Measurements from ENCODE around the gene SPATS2. TPM values are rescaled to one million over a fixed set of nuclear protein-coding genes. Genes with fewer than 3 reads are reported as not detected.
A peak's percentile ranks its signal among the peaks of the same experiment; 100 is the strongest.

SPATS2 gene
- total RNA-seq, 1 experiment from 2014 or later = 43.1 TPM

DNA sequence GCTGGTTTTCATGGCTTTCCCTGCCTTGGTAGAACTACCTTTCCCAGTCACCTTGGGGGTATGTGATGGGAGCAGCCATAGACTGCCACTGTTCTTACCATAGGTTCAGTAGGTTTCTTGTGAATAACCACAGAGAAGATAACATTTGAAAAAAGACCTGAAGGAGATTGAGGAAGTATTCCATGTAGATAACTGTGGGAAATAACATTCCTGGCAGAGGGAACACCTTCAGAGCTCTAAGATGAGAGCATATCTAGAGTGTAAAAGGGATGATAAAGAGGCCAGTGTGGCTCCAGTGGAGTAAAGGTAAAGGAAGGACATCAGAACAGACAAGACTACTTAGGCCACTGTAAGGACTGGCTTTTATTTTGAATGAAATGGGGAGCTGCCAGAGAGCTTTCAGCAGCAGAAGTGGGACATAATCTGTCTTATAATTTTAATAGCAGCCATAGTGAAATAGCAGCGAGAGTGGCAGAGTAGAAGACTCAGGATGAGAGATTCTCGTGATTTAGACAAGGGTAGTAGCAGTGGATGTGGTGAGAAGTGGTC lies 88.9 kb downstream of the SPATS2 start:
- H3K4me3 Mint-ChIP-seq (ENCODE audit: unreplicated experiment) = no peak overlapping the region
- no TSS peak for BruUV-seq (replicated peaks)
- H3K4me1 Mint-ChIP-seq (ENCODE audit: low read depth, unreplicated experiment) = peaks cover 8% of the 10 kb centered on the region
- ChIA-PET POLR2A (no interaction called here), CTCF (no interaction called here)
- H3K36me3 ChIP-seq (ENCODE audit: control insufficient read depth, insufficient read depth, low read length) = no peaks in the 10 kb centered on the region
- DNase-seq = no peak
- H3K4me3 ChIP-seq (ENCODE audit: low read depth, low read length) = no peak overlapping the region
- H3K9me3 Mint-ChIP-seq (ENCODE audit: unreplicated experiment) = no peaks in the 10 kb centered on the region
- no peaks in the 10 kb centered on the region for H3K9me3 ChIP-seq
- no peak overlapping the region for H3K27ac Mint-ChIP-seq (ENCODE audit: unreplicated experiment)
- no peaks in the 10 kb centered on the region for H3K27me3 Mint-ChIP-seq (ENCODE audit: insufficient read depth, unreplicated experiment)
- H3K4me1 ChIP-seq = no peaks in the 10 kb centered on the region
- intact Hi-C loops (cut with micrococcal nuclease; ENCODE audit: unreplicated experiment) = no loop called here
- peaks cover 12% of the 10 kb centered on the region for H3K36me3 Mint-ChIP-seq (ENCODE audit: insufficient read depth, unreplicated experiment)
- TF ChIP-seq, protein P1, sequence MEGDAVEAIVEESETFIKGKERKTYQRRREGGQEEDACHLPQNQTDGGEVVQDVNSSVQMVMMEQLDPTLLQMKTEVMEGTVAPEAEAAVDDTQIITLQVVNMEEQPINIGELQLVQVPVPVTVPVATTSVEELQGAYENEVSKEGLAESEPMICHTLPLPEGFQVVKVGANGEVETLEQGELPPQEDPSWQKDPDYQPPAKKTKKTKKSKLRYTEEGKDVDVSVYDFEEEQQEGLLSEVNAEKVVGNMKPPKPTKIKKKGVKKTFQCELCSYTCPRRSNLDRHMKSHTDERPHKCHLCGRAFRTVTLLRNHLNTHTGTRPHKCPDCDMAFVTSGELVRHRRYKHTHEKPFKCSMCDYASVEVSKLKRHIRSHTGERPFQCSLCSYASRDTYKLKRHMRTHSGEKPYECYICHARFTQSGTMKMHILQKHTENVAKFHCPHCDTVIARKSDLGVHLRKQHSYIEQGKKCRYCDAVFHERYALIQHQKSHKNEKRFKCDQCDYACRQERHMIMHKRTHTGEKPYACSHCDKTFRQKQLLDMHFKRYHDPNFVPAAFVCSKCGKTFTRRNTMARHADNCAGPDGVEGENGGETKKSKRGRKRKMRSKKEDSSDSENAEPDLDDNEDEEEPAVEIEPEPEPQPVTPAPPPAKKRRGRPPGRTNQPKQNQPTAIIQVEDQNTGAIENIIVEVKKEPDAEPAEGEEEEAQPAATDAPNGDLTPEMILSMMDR (IDR thresholded peaks at IDR 0.05; ENCODE audit: insufficient read depth in 1 of 2, low read depth in 1 of 2, low read length in 1 of 2, severe bottlenecking in 1 of 2, unreplicated experiment in 1 of 2) = no peak
- H3K27me3 ChIP-seq (replicated peaks; ENCODE audit: control insufficient read depth, insufficient read depth, low read length) = no peaks in the 10 kb centered on the region

DNA sequence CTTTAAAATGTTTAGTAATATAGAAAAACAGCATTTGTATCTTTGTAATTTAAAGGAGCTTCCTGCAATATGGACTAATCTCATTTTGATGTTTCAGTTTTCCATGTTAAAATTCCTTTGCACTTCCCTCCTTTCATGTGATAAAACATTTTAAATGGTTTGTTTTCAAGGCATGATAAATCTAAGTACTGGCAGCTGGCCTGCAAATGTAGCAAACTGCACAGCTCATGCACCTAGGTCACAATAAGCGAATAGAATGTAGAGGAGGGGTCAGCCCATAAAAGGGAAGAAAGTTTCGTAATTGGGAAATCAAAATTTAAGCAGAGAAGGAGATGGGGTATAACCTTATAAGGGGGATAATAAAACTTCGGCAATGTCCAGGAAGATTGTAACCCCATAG lies 91.6 kb downstream of the SPATS2 start:
- no peak overlapping the region for H3K27ac Mint-ChIP-seq (ENCODE audit: unreplicated experiment)

DNA sequence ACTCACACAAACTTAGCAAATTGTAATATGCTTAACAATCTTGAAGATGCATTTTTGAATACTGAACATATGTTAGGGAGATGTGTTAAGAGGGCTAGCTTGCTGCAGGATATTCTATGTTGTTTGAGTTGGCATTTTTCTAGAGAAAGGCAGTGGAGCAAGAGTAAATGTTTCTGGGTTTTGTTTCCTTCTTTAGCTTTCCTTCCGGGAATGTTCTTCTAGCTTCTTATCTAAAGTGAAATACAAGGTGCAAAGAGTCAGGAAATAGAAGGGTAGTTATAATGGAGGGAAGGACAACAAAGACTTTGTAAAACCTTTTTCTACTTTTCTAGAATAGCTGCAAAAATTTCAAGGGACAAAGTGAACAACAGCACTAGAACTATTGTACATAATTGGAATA lies 94.0 kb downstream of the SPATS2 start:
- H3K27me3 Mint-ChIP-seq (ENCODE audit: insufficient read depth, unreplicated experiment) = no peaks in the 10 kb centered on the region
- ChIA-PET CTCF (interaction anchor here (1.4 kb wide), 1 partner anchor 130 kb away, joined by 3 read pairs; no protein-coding TSS in a partner anchor), POLR2A (no interaction called here)
- H3K27ac Mint-ChIP-seq (ENCODE audit: unreplicated experiment) = no peak overlapping the region
- TSS peak; percentile 21 for BruUV-seq (replicated peaks)
- no peaks in the 10 kb centered on the region for H3K9me3 ChIP-seq
- peaks cover 3% of the 10 kb centered on the region for H3K4me1 Mint-ChIP-seq (ENCODE audit: low read depth, unreplicated experiment)
- intact Hi-C loops (cut with micrococcal nuclease; ENCODE audit: unreplicated experiment) = no loop called here
- H3K36me3 ChIP-seq (ENCODE audit: control insufficient read depth, insufficient read depth, low read length) = peaks cover 2% of the 10 kb centered on the region; the same call in 1 of the 2 replicates
- H3K9me3 Mint-ChIP-seq (ENCODE audit: unreplicated experiment) = no peaks in the 10 kb centered on the region
- H3K27me3 ChIP-seq (replicated peaks; ENCODE audit: control insufficient read depth, insufficient read depth, low read length) = no peaks in the 10 kb centered on the region
- no peak overlapping the region for H3K4me3 Mint-ChIP-seq (ENCODE audit: unreplicated experiment)
- H3K4me3 ChIP-seq (ENCODE audit: low read depth, low read length) = no peak overlapping the region
- peaks cover 17% of the 10 kb centered on the region for H3K36me3 Mint-ChIP-seq (ENCODE audit: insufficient read depth, unreplicated experiment)
- DNase-seq = no peak
- TF ChIP-seq, protein P1 (IDR thresholded peaks at IDR 0.05; ENCODE audit: insufficient read depth in 1 of 2, low read depth in 1 of 2, low read length in 1 of 2, severe bottlenecking in 1 of 2, unreplicated experiment in 1 of 2) = no peak
- H3K4me1 ChIP-seq = no peaks in the 10 kb centered on the region

More for the DNA sequence above, 91.6 kb downstream of the SPATS2 start:
- Mint-ChIP-seq H3K36me3 (ENCODE audit: insufficient read depth, unreplicated experiment) (peaks cover 12% of the 10 kb centered on the region), H3K4me3 (ENCODE audit: unreplicated experiment) (no peak overlapping the region), H3K4me1 (ENCODE audit: low read depth, unreplicated experiment) (peaks cover 8% of the 10 kb centered on the region), H3K9me3 (ENCODE audit: unreplicated experiment) (no peaks in the 10 kb centered on the region), H3K27me3 (ENCODE audit: insufficient read depth, unreplicated experiment) (no peaks in the 10 kb centered on the region)
- TF ChIP-seq, protein P1 (IDR thresholded peaks at IDR 0.05; ENCODE audit: insufficient read depth in 1 of 2, low read depth in 1 of 2, low read length in 1 of 2, severe bottlenecking in 1 of 2, unreplicated experiment in 1 of 2) = no peak
- no peak overlapping the region for H3K4me3 ChIP-seq (ENCODE audit: low read depth, low read length)
- no peaks in the 10 kb centered on the region for H3K4me1 ChIP-seq
- no peaks in the 10 kb centered on the region for H3K9me3 ChIP-seq
- no peaks in the 10 kb centered on the region for H3K27me3 ChIP-seq (replicated peaks; ENCODE audit: control insufficient read depth, insufficient read depth, low read length)
- ChIA-PET CTCF (no interaction called here), POLR2A (no interaction called here)
- DNase-seq = no peak
- peaks cover 2% of the 10 kb centered on the region; the same call in 1 of the 2 replicates for H3K36me3 ChIP-seq (ENCODE audit: control insufficient read depth, insufficient read depth, low read length)
- intact Hi-C loops (cut with micrococcal nuclease; ENCODE audit: unreplicated experiment) = no loop called here
- no TSS peak for BruUV-seq (replicated peaks)
